IMR-90 (cell line): ENCODE results near the gene DUS2. TPM values are rescaled to one million over a fixed set of nuclear protein-coding genes. Genes with fewer than 3 reads are reported as not detected.

Experiments
- ATAC-seq: fragments of 200-7000 bp; cut with Tn5 transposase; 2 replicates; pipeline ENCODE4 v1.9.1; 2020; ENCODE audit warnings: low read depth, mild to moderate bottlenecking, moderate library complexity
- BruUV-seq: library from RNA; stranded (reverse); fragments of 400-500 nt; replicated peaks from 2 replicates; lab custom pipeline; 2021; lab: Mats Ljungman, UMichigan
- CTCF ChIA-PET: fragments of 300-600 bp; formaldehyde crosslinking; extraction: SDS; loops from one replicate; lab custom pipeline; 2021; ENCODE audit warnings: antibody characterized with exemption; lab: Yijun Ruan, JAX
- POLR2A ChIA-PET: fragments of 300-600 bp; sonication (Branson Sonifier 250); formaldehyde crosslinking; loops from one replicate; lab custom pipeline; 2022; ENCODE audit warnings: antibody characterized with exemption; ENCODE audit not compliant: unreplicated experiment; lab: Charles Lee
- DNase-seq: peaks from one replicate; pipeline ENCODE4 v3.0.0; 2013
- H2AFZ ChIP-seq: replicated peaks from 2 replicates; pipeline ENCODE3; 2013; ENCODE audit warnings: low read length, mild to moderate bottlenecking; ENCODE audit not compliant: poor library complexity
- H2AK5ac ChIP-seq: 2 replicates; pipeline ENCODE4 v1.6.1; 2013; ENCODE audit warnings: low read depth, low read length, inconsistent platforms
- H2AK9ac ChIP-seq: replicated peaks from 2 replicates; pipeline ENCODE3; 2013; ENCODE audit warnings: mild to moderate bottlenecking, low read depth, low read length, moderate library complexity; ENCODE audit not compliant: poor library complexity
- H2BK120ac ChIP-seq: 2 replicates; pipeline ENCODE4 v1.6.1; 2013; ENCODE audit warnings: low read depth, low read length, inconsistent platforms
- H2BK15ac ChIP-seq: 3 replicates; pipeline ENCODE4 v1.6.1; 2013; ENCODE audit warnings: low read depth, low read length, inconsistent platforms
- H2BK20ac ChIP-seq: 2 replicates; pipeline ENCODE4 v1.6.1; 2013; ENCODE audit warnings: low read depth, mild to moderate bottlenecking, inconsistent platforms, low read length, moderate library complexity
- H2BK5ac ChIP-seq: 2 replicates; pipeline ENCODE4 v1.6.1; 2013; ENCODE audit warnings: mild to moderate bottlenecking, low read depth, low read length, inconsistent platforms; ENCODE audit not compliant: poor library complexity, severe bottlenecking
- H3K14ac ChIP-seq: replicated peaks from 2 replicates; pipeline ENCODE4 v1.6.1; 2013; ENCODE audit warnings: low read depth, low read length, inconsistent platforms
- H3K18ac ChIP-seq: 2 replicates; pipeline ENCODE4 v1.6.1; 2013; ENCODE audit warnings: low read depth, low read length, control low read depth
- H3K23ac ChIP-seq: 2 replicates; pipeline ENCODE4 v1.6.1; 2013; ENCODE audit warnings: low read depth, low read length, inconsistent platforms
- H3K27ac ChIP-seq: 2 replicates; pipeline ENCODE4 v1.5.1; 2013; ENCODE audit warnings: mild to moderate bottlenecking, control low read depth, low read length; ENCODE audit not compliant: insufficient read depth
- H3K27me3 ChIP-seq: 2 replicates; pipeline ENCODE4 v1.6.1; 2013; ENCODE audit warnings: low read length; ENCODE audit not compliant: control insufficient read depth, insufficient read depth
- H3K36me3 ChIP-seq: 2 replicates; pipeline ENCODE4 v1.6.1; 2013; ENCODE audit warnings: low read length, mixed read lengths; ENCODE audit not compliant: control insufficient read depth, insufficient read depth
- H3K4ac ChIP-seq: 2 replicates; pipeline ENCODE4 v1.6.1; 2013; ENCODE audit warnings: low read depth, low read length, inconsistent platforms
- H3K4me1 ChIP-seq: 2 replicates; pipeline ENCODE4 v1.6.1; 2013; ENCODE audit warnings: low read length, mixed read lengths; ENCODE audit not compliant: control insufficient read depth, insufficient read depth
- H3K4me2 ChIP-seq: 2 replicates; pipeline ENCODE4 v1.6.1; 2013; ENCODE audit warnings: low read depth, mild to moderate bottlenecking, control low read depth, low read length, moderate library complexity
- H3K4me3 ChIP-seq: 2 replicates; pipeline ENCODE4 v1.5.1; 2013; ENCODE audit warnings: low read depth, mild to moderate bottlenecking, control low read depth, low read length, moderate library complexity; ENCODE audit not compliant: insufficient read depth
- H3K56ac ChIP-seq: 2 replicates; pipeline ENCODE4 v1.6.1; 2013; ENCODE audit warnings: low read length, inconsistent platforms; ENCODE audit not compliant: insufficient read depth; ENCODE audit errors: extremely low read depth
- H3K79me1 ChIP-seq, 2 experiments: 2 replicates each; pipeline ENCODE4 v1.6.1; 2013; ENCODE audit warnings: low read length in 2 of 2, inconsistent platforms in 1 of 2, low read depth in 1 of 2
- H3K9ac ChIP-seq: 2 replicates; pipeline ENCODE4 v1.6.1; 2013; ENCODE audit warnings: low read depth, low read length, control low read depth
- H3K9me1 ChIP-seq: 2 replicates; pipeline ENCODE4 v1.6.1; 2013; ENCODE audit warnings: low read length, inconsistent platforms; ENCODE audit not compliant: insufficient read depth
- H3K9me3 ChIP-seq: 2 replicates; pipeline ENCODE4 v1.6.1; 2013; ENCODE audit warnings: low read length; ENCODE audit not compliant: control insufficient read depth, insufficient read depth
- H4K20me1 ChIP-seq: 2 replicates; pipeline ENCODE4 v1.6.1; 2013; ENCODE audit warnings: low read length, inconsistent platforms; ENCODE audit not compliant: insufficient read depth
- H4K5ac ChIP-seq: 2 replicates; pipeline ENCODE4 v1.6.1; 2013; ENCODE audit warnings: mild to moderate bottlenecking, low read depth, low read length, control low read depth
- H4K8ac ChIP-seq, 2 experiments: 2 replicates each; pipeline ENCODE4 v1.6.1; 2013; ENCODE audit warnings: low read depth in 2 of 2, low read length in 2 of 2, control low read depth in 1 of 2, inconsistent platforms in 1 of 2
- H4K91ac ChIP-seq: 2 replicates; pipeline ENCODE4 v1.6.1; 2013; ENCODE audit warnings: low read depth, low read length, inconsistent platforms; ENCODE audit not compliant: insufficient read depth
- CHD1 ChIP-seq: IDR thresholded peaks from 2 replicates; pipeline ENCODE4 v1.6.1; 2012; ENCODE audit warnings: low read depth, low read length, improper control_type of control experiment
- CTCF ChIP-seq: conservative IDR thresholded peaks from 2 replicates; pipeline ENCODE4 v1.5.1; 2012; ENCODE audit warnings: mild to moderate bottlenecking, low read depth, low read length, improper control_type of control experiment
- FOS ChIP-seq: fragments of 150-350 bp; IDR thresholded peaks from 2 replicates; pipeline ENCODE4 v1.6.1; 2016; ENCODE audit warnings: low read depth, low read length
- MAFK ChIP-seq: IDR thresholded peaks from 2 replicates; pipeline ENCODE4 v1.6.1; 2012; ENCODE audit warnings: low read depth, low read length, improper control_type of control experiment
- MAZ ChIP-seq: IDR thresholded peaks from 2 replicates; pipeline ENCODE4 v1.6.1; 2012; ENCODE audit warnings: low read depth, mild to moderate bottlenecking, low read length, improper control_type of control experiment, moderate library complexity, borderline replicate concordance
- MXI1 ChIP-seq: IDR thresholded peaks from 2 replicates; pipeline ENCODE4 v1.6.1; 2012; ENCODE audit warnings: low read depth, mild to moderate bottlenecking, low read length, moderate library complexity, borderline replicate concordance
- NFE2L2 ChIP-seq: fragments of 150-350 bp; IDR thresholded peaks from 2 replicates; pipeline ENCODE4 v1.6.1; 2016; ENCODE audit warnings: low read depth, mild to moderate bottlenecking, low read length
- POLR2A ChIP-seq: IDR thresholded peaks from 2 replicates; pipeline ENCODE4 v1.6.1; 2012; ENCODE audit warnings: mild to moderate bottlenecking, low read depth, low read length
- RAD21 ChIP-seq: IDR thresholded peaks from 2 replicates; pipeline ENCODE4 v1.6.1; 2012; ENCODE audit warnings: low read length, improper control_type of control experiment
- RFX5 ChIP-seq: IDR thresholded peaks from 2 replicates; pipeline ENCODE4 v1.8.0; 2012; ENCODE audit warnings: low read depth, mild to moderate bottlenecking, low read length, moderate library complexity
- SMC3 ChIP-seq: fragments of 150-350 bp; IDR thresholded peaks from 2 replicates; pipeline ENCODE4 v1.6.1; 2016; ENCODE audit warnings: low read depth, mild to moderate bottlenecking, antibody characterized with exemption, low read length, moderate library complexity
- WGBS, 2 experiments: methylation state at CpG; one replicate each; pipeline versions ENCODE4 v1.1.5 to v1.1.7; 2013; ENCODE audit warnings: missing lambda C conversion rate in 2 of 2; ENCODE audit not compliant: insufficient read length in 1 of 2; ENCODE audit errors: extremely low coverage in 2 of 2; 5-methylcytosine and 5-hydroxymethylcytosine counted together
- dilution Hi-C: fragments of 300-500 bp; cut with HindIII; formaldehyde crosslinking; loops from one replicate; pipeline ENCODE4 v1.14.3; 2018; ENCODE audit warnings: low sequenced_read_pairs; ENCODE audit not compliant: unreplicated experiment
- in situ Hi-C: fragments of 300-500 bp; cut with MboI; formaldehyde crosslinking; loops from 3 replicates; pipeline ENCODE4 v1.14.3; 2019; ENCODE audit warnings: low sequenced_read_pairs, inconsistent platforms, mixed read lengths
- intact Hi-C: fragments of 100-400 bp; cut with micrococcal nuclease; formaldehyde crosslinking; loops from 2 replicates; pipeline ENCODE4 v1.10.0; 2022
- polyA plus RNA-seq, 3 experiments: library from polyadenylated mRNA; depleted of rRNA; stranded (reverse); fragments of >200 nt; gene quantifications; 2 replicates each; pipeline ENCODE4 v1.2.3, GENCODE V29; 2012; ENCODE audit warnings: low replicate concordance in 1 of 3
- total RNA-seq: library from RNA; depleted of rRNA; stranded (reverse); fragments of >200 nt; gene quantifications from 2 replicates; pipeline ENCODE4 v1.2.3, GENCODE V29; 2012
- TF ChIP-seq, protein P1 (sequence below): fragments of 150-350 bp; IDR thresholded peaks from 2 replicates; pipeline ENCODE4 v1.6.1; 2017; ENCODE audit warnings: mild to moderate bottlenecking, antibody characterized with exemption, low read length, low read depth
- TF ChIP-seq, protein P2 (sequence below): fragments of 150-350 bp; IDR thresholded peaks from 2 replicates; pipeline ENCODE4 v1.6.1; 2016; ENCODE audit warnings: low read depth, mild to moderate bottlenecking, low read length, moderate library complexity, borderline replicate concordance

The DUS2 gene
- total and polyA plus RNA-seq, 2 of the 4 experiments (the other 2 are of a cell fraction) = 15.8 to 30.5 TPM

GRCh38 chr16:68028996-68029395 is 5.9 kb downstream of the DUS2 start:
- H2AK5ac ChIP-seq = no peak overlapping the region
- no peak overlapping the region for H4K91ac ChIP-seq
- H2BK5ac ChIP-seq = no peak overlapping the region
- dilution Hi-C loops = no loop called here
- H3K18ac ChIP-seq = no peak overlapping the region
- in situ Hi-C loops = no loop called here
- no peak overlapping the region for H3K27ac ChIP-seq
- H3K27me3 ChIP-seq = no peaks in the 10 kb centered on the region
- intact Hi-C loops = no loop called here
- H3K9me3 ChIP-seq = no peaks in the 10 kb centered on the region
- H3K4me1 ChIP-seq = no peaks in the 10 kb centered on the region
- no peak overlapping the region for H3K56ac ChIP-seq
- H2BK20ac ChIP-seq = no peak overlapping the region
- no peak overlapping the region for H3K4me2 ChIP-seq
- no peak for TF ChIP-seq CHD1
- TF ChIP-seq, protein P1, sequence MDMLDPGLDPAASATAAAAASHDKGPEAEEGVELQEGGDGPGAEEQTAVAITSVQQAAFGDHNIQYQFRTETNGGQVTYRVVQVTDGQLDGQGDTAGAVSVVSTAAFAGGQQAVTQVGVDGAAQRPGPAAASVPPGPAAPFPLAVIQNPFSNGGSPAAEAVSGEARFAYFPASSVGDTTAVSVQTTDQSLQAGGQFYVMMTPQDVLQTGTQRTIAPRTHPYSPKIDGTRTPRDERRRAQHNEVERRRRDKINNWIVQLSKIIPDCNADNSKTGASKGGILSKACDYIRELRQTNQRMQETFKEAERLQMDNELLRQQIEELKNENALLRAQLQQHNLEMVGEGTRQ = no peak
- TF ChIP-seq, protein P2, sequence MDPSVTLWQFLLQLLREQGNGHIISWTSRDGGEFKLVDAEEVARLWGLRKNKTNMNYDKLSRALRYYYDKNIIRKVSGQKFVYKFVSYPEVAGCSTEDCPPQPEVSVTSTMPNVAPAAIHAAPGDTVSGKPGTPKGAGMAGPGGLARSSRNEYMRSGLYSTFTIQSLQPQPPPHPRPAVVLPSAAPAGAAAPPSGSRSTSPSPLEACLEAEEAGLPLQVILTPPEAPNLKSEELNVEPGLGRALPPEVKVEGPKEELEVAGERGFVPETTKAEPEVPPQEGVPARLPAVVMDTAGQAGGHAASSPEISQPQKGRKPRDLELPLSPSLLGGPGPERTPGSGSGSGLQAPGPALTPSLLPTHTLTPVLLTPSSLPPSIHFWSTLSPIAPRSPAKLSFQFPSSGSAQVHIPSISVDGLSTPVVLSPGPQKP = no peak
- TF ChIP-seq NFE2L2 = no peak
- TF ChIP-seq MAZ = no peak
- TF ChIP-seq MAFK = no peak
- TF ChIP-seq FOS = no peak
- no peak for TF ChIP-seq CTCF
- no peak for TF ChIP-seq RAD21
- TF ChIP-seq POLR2A = no peak
- no peak for TF ChIP-seq MXI1
- no peak for TF ChIP-seq RFX5
- TF ChIP-seq SMC3 = no peak
- no peak overlapping the region for H4K5ac ChIP-seq
- no peak overlapping the region for H3K4ac ChIP-seq
- ATAC-seq (no peak), DNase-seq (no peak)
- H2BK120ac ChIP-seq = no peak overlapping the region
- no peaks in the 10 kb centered on the region for H4K20me1 ChIP-seq
- 100% methylated on average over 1 of the region's 3 CpGs; no CpG with 5 or more reads in 1 of the 2 experiments for whole genome bisulfite sequencing, 2 experiments
- no peak overlapping the region for H2BK15ac ChIP-seq
- no TSS peak for BruUV-seq
- H4K8ac ChIP-seq = no peak overlapping the region
- H2AFZ ChIP-seq = no peak overlapping the region
- H3K9ac ChIP-seq = no peak overlapping the region
- POLR2A ChIA-PET = no interaction called here
- peaks cover 20 to 33% of the 10 kb centered on the region in 2 experiments for H3K79me1 ChIP-seq
- CTCF ChIA-PET = no interaction called here
- no peak overlapping the region for H3K23ac ChIP-seq
- H3K14ac ChIP-seq = no peak overlapping the region
- no peak overlapping the region for H2AK9ac ChIP-seq
- H3K9me1 ChIP-seq = peaks cover 5% of the 10 kb centered on the region; the same call in 1 of the 2 replicates
- no peak overlapping the region for H3K4me3 ChIP-seq
- H3K36me3 ChIP-seq = peaks cover 6% of the 10 kb centered on the region
